HCT116 (cell line): ENCODE results near the gene RPS6KL1. TPM values are rescaled to one million over a fixed set of nuclear protein-coding genes. Genes with fewer than 3 reads are reported as not detected.

Experiments used
- ATAC-seq: fragments of 200-7000 bp; cut with Tn5 transposase; 2 replicates; pipeline ENCODE4 v1.9.1; 2020; ENCODE audit warnings: mild to moderate bottlenecking, moderate library complexity
- BruUV-seq: library from RNA; stranded (reverse); fragments of 400-500 nt; replicated peaks from 2 replicates; lab custom pipeline; 2021; lab: Mats Ljungman, UMichigan
- CTCF ChIA-PET: fragments of 300-600 bp; sonication (Branson Sonifier 250); formaldehyde crosslinking; loops from one replicate; lab custom pipeline; 2021; ENCODE audit warnings: antibody characterized with exemption; lab: Charles Lee
- POLR2A ChIA-PET: fragments of 300-600, 350-600 bp; sonication (Branson Sonifier 250); formaldehyde crosslinking; loops from one replicate; lab custom pipeline; 2021; ENCODE audit warnings: antibody characterized with exemption; lab: Charles Lee
- RAD21 ChIA-PET, 2 experiments: fragments of 300-600 bp; sonication (Branson Sonifier 250); formaldehyde crosslinking; loops; one replicate each; lab custom pipeline; 2023; ENCODE audit warnings: low total read pairs in 2 of 2; ENCODE audit not compliant: uncharacterized antibody in 2 of 2, unreplicated experiment in 2 of 2, low non-redundant PET in 1 of 2; lab: Charles Lee
- DNase-seq: peaks from one replicate; pipeline ENCODE4 v3.0.0-alpha.2; 2010; ENCODE audit warnings: low read depth, low spot score
- H2AFZ ChIP-seq: fragments of 200-600 bp; shearing (Covaris generic), sonication (generic); 2 replicates; pipeline ENCODE4 v1.6.1; 2017; ENCODE audit warnings: low read depth, mixed run types, mixed read lengths, antibody characterized with exemption, low read length; ENCODE audit not compliant: poor library complexity, severe bottlenecking
- H3K27ac ChIP-seq: 2 replicates; pipeline ENCODE4 v1.5.1; 2012; ENCODE audit warnings: low read depth, low read length
- H3K27me3 ChIP-seq: fragments of 200-600 bp; sonication (generic); 2 replicates; pipeline ENCODE4 v1.6.1; 2016; ENCODE audit warnings: mixed run types, low read length, mixed read lengths; ENCODE audit not compliant: insufficient read depth
- H3K36me3 ChIP-seq, 2 experiments: fragments of 200-500 bp in 1 of 2; fragments of 200-600 bp in 1 of 2; sonication (Bioruptor generic) in 1 of 2; sonication (generic) in 1 of 2; 2 replicates each; pipeline versions ENCODE4 v1.5.1 to v1.6.1; 2014 to 2016; ENCODE audit warnings: low read length in 2 of 2, inconsistent platforms in 1 of 2, mixed read lengths in 1 of 2, mixed run types in 1 of 2; ENCODE audit not compliant: insufficient read depth in 2 of 2, control insufficient read depth in 1 of 2
- H3K4me1 ChIP-seq, 2 experiments: fragments of 200-600 bp in 1 of 2; sonication (generic) in 1 of 2; 2 replicates each; pipeline versions ENCODE4 v1.5.1 to v1.6.1; 2012 to 2017; ENCODE audit warnings: low read length in 2 of 2, inconsistent platforms in 1 of 2, mild to moderate bottlenecking in 1 of 2, mixed read lengths in 1 of 2, mixed run types in 1 of 2, moderate library complexity in 1 of 2; ENCODE audit not compliant: insufficient read depth in 2 of 2, control insufficient read depth in 1 of 2
- H3K4me2 ChIP-seq: fragments of 200-600 bp; sonication (generic); 2 replicates; pipeline ENCODE4 v1.6.1; 2017; ENCODE audit warnings: mixed run types, low read length, mixed read lengths
- H3K4me3 ChIP-seq, 2 experiments: fragments of 200-600 bp in 1 of 2; sonication (generic) in 1 of 2; replicated peaks in 1 of 2; 2 replicates each; pipeline ENCODE4 v1.5.1; 2011 to 2016; ENCODE audit warnings: low read length in 2 of 2, control low read depth in 1 of 2, low read depth in 1 of 2, mild to moderate bottlenecking in 1 of 2, mixed read lengths in 1 of 2, mixed run types in 1 of 2
- H3K79me2 ChIP-seq: fragments of 200-600 bp; sonication (generic); 2 replicates; pipeline ENCODE4 v1.6.1; 2017; ENCODE audit warnings: mild to moderate bottlenecking, mixed run types, low read length, moderate library complexity, mixed read lengths; ENCODE audit not compliant: insufficient read depth
- H3K9ac ChIP-seq: fragments of 200-600 bp; sonication (generic); 2 replicates; pipeline ENCODE4 v1.6.1; 2016; ENCODE audit warnings: low read length, mixed read lengths
- H3K9me2 ChIP-seq: fragments of 200-600 bp; sonication (generic), shearing (Covaris generic); 2 replicates; pipeline ENCODE4 v1.6.1; 2017; ENCODE audit warnings: mixed run types, mild to moderate bottlenecking, moderate library complexity; ENCODE audit not compliant: insufficient read depth
- H3K9me3 ChIP-seq, 2 experiments: fragments of 200-500 bp in 1 of 2; fragments of 200-600 bp in 1 of 2; sonication (Bioruptor generic) in 1 of 2; sonication (generic) in 1 of 2; 2 replicates each; pipeline ENCODE4 v1.6.1; 2014 to 2017; ENCODE audit warnings: low read length in 2 of 2, mixed read lengths in 2 of 2, inconsistent platforms in 1 of 2, low read depth in 1 of 2, mild to moderate bottlenecking in 1 of 2, mixed run types in 1 of 2, moderate library complexity in 1 of 2; ENCODE audit not compliant: control insufficient read depth in 1 of 2, insufficient read depth in 1 of 2
- H4K20me1 ChIP-seq: fragments of 200-600 bp; sonication (generic), shearing (Covaris generic); 2 replicates; pipeline ENCODE4 v1.6.1; 2017; ENCODE audit warnings: mixed run types, mild to moderate bottlenecking, moderate library complexity; ENCODE audit not compliant: insufficient read depth
- CBX3 ChIP-seq: IDR thresholded peaks from 2 replicates; pipeline ENCODE4 v1.6.1; 2012; ENCODE audit warnings: low read depth
- CEBPB ChIP-seq: IDR thresholded peaks from 2 replicates; pipeline ENCODE4 v1.6.1; 2012; ENCODE audit warnings: low read depth
- ELF1 ChIP-seq: IDR thresholded peaks from 2 replicates; pipeline ENCODE4 v1.6.1; 2012; ENCODE audit warnings: low read depth, borderline replicate concordance
- JUND ChIP-seq: IDR thresholded peaks from 2 replicates; pipeline ENCODE4 v1.6.1; 2012
- POLR2A ChIP-seq: IDR thresholded peaks from 2 replicates; pipeline ENCODE4 v1.7.0; 2011; ENCODE audit warnings: borderline replicate concordance; ENCODE audit not compliant: insufficient read depth, insufficient read length; ENCODE audit errors: extremely low read depth
- POLR2AphosphoS5 ChIP-seq: IDR thresholded peaks from 2 replicates; pipeline ENCODE4 v1.6.1; 2011; ENCODE audit warnings: mild to moderate bottlenecking, low read depth, low read length, moderate library complexity
- RAD21 ChIP-seq: IDR thresholded peaks from 2 replicates; pipeline ENCODE4 v1.6.1; 2012; ENCODE audit warnings: low read depth, mild to moderate bottlenecking
- SIN3A ChIP-seq: IDR thresholded peaks from 2 replicates; pipeline ENCODE4 v1.6.1; 2012; ENCODE audit warnings: low read depth
- SP1 ChIP-seq: IDR thresholded peaks from 2 replicates; pipeline ENCODE4 v1.6.1; 2012; ENCODE audit warnings: low read depth
- SRF ChIP-seq: IDR thresholded peaks from 2 replicates; pipeline ENCODE4 v1.6.1; 2012; ENCODE audit warnings: low read depth
- TCF7L2 ChIP-seq: IDR thresholded peaks from 2 replicates; pipeline ENCODE4 v1.7.0; 2011; ENCODE audit warnings: borderline replicate concordance, inconsistent platforms; ENCODE audit not compliant: insufficient read depth, insufficient read length; ENCODE audit errors: extremely low read depth
- YY1 ChIP-seq: IDR thresholded peaks from 2 replicates; pipeline ENCODE4 v1.6.1; 2011; ENCODE audit warnings: low read length, low read depth, moderate library complexity, mild to moderate bottlenecking; ENCODE audit not compliant: insufficient replicate concordance; ENCODE audit errors: extremely low read depth
- ZFX ChIP-seq: fragments of 450-650 bp; IDR thresholded peaks from 2 replicates; pipeline ENCODE4 v1.6.1; 2017
- ZNF274 ChIP-seq: fragments of 200-500 bp; sonication (Bioruptor generic); IDR thresholded peaks from 2 replicates; pipeline ENCODE4 v1.6.1; 2014; ENCODE audit warnings: mild to moderate bottlenecking, low read depth, low read length, inconsistent platforms
- intact Hi-C: fragments of 100-400 bp; cut with micrococcal nuclease; formaldehyde crosslinking; loops from 2 replicates; pipeline ENCODE4 v1.10.0; 2022
- total RNA-seq: library from RNA; stranded (reverse); gene quantifications from one replicate; pipeline ENCODE4 v1.2.1, GENCODE V29; 2021; ENCODE audit not compliant: unreplicated experiment
- TF ChIP-seq, protein P1 (sequence below): IDR thresholded peaks from 2 replicates; pipeline ENCODE4 v1.6.1; 2012
- TF ChIP-seq, protein P2 (sequence below), 3 experiments: fragments of 200-600 bp in 1 of 3; sonication (generic) in 1 of 3; IDR thresholded peaks in 2 of 3; conservative IDR thresholded peaks in 1 of 3; 2 replicates each; pipeline ENCODE4 v1.5.1; 2012 to 2017; ENCODE audit warnings: low read depth in 2 of 3, low read length in 2 of 3, antibody characterized with exemption in 1 of 3, borderline replicate concordance in 1 of 3, control low read depth in 1 of 3, mild to moderate bottlenecking in 1 of 3, mixed read lengths in 1 of 3, mixed run types in 1 of 3, moderate library complexity in 1 of 3; ENCODE audit not compliant: insufficient read depth in 1 of 3

Gene RPS6KL1
- total RNA-seq, 1 experiment from 2014 or later, result 6.7 TPM

DNA sequence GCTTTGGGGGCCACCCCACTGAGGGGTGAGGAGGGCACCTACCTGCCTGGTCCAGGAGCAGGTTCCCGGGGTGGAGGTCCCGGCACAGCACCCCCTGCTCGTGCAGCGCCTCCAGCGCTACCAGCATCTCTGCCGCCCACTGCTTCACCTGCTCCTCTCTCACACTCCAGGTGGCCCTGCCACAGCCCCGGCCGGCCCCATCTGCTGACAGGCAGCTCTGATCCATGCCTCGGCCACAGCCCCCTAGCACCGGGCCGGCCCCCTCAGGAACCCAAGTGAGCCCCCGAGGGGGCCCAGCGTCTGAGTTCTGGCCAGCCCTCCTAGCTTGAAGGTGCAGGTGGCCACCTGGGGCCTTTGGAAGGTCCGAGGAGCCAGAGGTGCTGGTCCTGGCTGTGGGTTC, 13.6 kb downstream of the RPS6KL1 start:
- Histone ChIP-seq H3K9me2 (no peaks in the 10 kb centered on the region), H3K27me3 (no peaks in the 10 kb centered on the region), H3K27ac (no peak overlapping the region), H2AFZ (no peak overlapping the region), H3K4me2 (no peak overlapping the region), H3K79me2 (no peaks in the 10 kb centered on the region), H3K9me3 (no peaks in the 10 kb centered on the region), H4K20me1 (no peaks in the 10 kb centered on the region), H3K4me1 (peaks cover 12 to 24% of the 10 kb centered on the region in 2 experiments; a peak in 3 of 4 replicates), H3K4me3 (no peak overlapping the region), H3K36me3 (peaks cover 0 to 3% of the 10 kb centered on the region in 2 experiments; a peak in 3 of 4 replicates)
- RAD21 ChIA-PET, result no interaction called here
- intact Hi-C loops, result no loop called here
- no TSS peak for BruUV-seq
- POLR2A ChIA-PET, result no interaction called here
- DNase-seq (no peak), ATAC-seq (no peak)
- CTCF ChIA-PET, result no interaction called here
- TF ChIP-seq JUND (no peak), SRF (no peak), TCF7L2 (no peak), RAD21 (no peak), CBX3 (no peak), SIN3A (no peak)
- TF ChIP-seq, all 23 proteins: peak for 0
- H3K9ac ChIP-seq, result no peak overlapping the region

DNA sequence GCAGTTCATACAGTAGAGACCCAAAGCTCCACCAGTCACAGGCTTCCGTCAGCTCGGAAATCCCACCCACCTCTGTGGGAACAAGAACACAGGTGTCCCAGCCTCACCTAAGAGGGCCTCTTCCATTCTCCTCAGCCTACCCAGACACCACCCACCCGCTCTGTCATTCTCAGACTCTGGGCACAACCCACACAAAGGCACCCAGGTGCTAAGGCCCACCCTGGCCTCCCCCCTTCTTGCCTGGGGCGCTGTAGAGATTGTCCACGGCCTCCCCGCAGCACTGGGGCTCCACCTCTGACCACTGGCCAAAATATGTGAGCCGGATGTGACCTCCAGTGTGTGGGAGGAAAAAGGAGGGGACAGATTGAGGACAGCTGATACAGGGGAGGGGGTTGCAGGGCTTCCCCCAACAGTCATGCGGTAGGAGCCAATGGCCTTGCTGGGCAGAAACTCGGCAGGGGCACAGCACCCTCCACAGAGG, 14.2 kb downstream of the RPS6KL1 start:
- ATAC-seq (no peak), DNase-seq (no peak)
- Histone ChIP-seq H3K4me2 (no peak overlapping the region), H3K9me3 (no peaks in the 10 kb centered on the region), H3K9ac (no peak overlapping the region), H4K20me1 (no peaks in the 10 kb centered on the region), H2AFZ (no peak overlapping the region), H3K27me3 (no peaks in the 10 kb centered on the region)
- no peak for TF ChIP-seq CEBPB
- no peak for TF ChIP-seq CBX3
- no peak for TF ChIP-seq ELF1
- TF ChIP-seq POLR2A, result no peak
- no peak for TF ChIP-seq ZFX
- no peak for TF ChIP-seq SP1
- no peak for TF ChIP-seq RAD21
- TF ChIP-seq, protein P1, sequence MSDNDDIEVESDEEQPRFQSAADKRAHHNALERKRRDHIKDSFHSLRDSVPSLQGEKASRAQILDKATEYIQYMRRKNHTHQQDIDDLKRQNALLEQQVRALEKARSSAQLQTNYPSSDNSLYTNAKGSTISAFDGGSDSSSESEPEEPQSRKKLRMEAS, result no peak
- TF ChIP-seq, protein P2, sequence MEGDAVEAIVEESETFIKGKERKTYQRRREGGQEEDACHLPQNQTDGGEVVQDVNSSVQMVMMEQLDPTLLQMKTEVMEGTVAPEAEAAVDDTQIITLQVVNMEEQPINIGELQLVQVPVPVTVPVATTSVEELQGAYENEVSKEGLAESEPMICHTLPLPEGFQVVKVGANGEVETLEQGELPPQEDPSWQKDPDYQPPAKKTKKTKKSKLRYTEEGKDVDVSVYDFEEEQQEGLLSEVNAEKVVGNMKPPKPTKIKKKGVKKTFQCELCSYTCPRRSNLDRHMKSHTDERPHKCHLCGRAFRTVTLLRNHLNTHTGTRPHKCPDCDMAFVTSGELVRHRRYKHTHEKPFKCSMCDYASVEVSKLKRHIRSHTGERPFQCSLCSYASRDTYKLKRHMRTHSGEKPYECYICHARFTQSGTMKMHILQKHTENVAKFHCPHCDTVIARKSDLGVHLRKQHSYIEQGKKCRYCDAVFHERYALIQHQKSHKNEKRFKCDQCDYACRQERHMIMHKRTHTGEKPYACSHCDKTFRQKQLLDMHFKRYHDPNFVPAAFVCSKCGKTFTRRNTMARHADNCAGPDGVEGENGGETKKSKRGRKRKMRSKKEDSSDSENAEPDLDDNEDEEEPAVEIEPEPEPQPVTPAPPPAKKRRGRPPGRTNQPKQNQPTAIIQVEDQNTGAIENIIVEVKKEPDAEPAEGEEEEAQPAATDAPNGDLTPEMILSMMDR (IDR thresholded peaks at IDR 0.05 in 2 of 3, conservative IDR thresholded peaks at IDR 0.05 in 1 of 3; ENCODE audit: borderline replicate concordance in 1 of 3, insufficient read depth in 1 of 3, low read depth in 2 of 3, low read length in 2 of 3), result no peak
- no peak for TF ChIP-seq YY1
- no peak for TF ChIP-seq JUND
- TF ChIP-seq ZNF274, result no peak
- no peak for TF ChIP-seq TCF7L2
- no peak for TF ChIP-seq POLR2AphosphoS5
- TF ChIP-seq, all 23 proteins: peak for 0
- intact Hi-C loops, result no loop called here
- Histone ChIP-seq H3K79me2 (no peaks in the 10 kb centered on the region), H3K9me2 (no peaks in the 10 kb centered on the region), H3K4me1 (peaks cover 12 to 24% of the 10 kb centered on the region in 2 experiments; a peak in 3 of 4 replicates), H3K27ac (no peak overlapping the region), H3K36me3 (peaks cover under 1 to 3% of the 10 kb centered on the region in 2 experiments; a peak in 3 of 4 replicates), H3K4me3 (no peak overlapping the region)
- POLR2A ChIA-PET, result no interaction called here
- CTCF ChIA-PET, result interaction anchor here (1.4 to 5.5 kb wide), 2 partner anchors 13 to 48 kb away, joined by 4 to 94 read pairs; no protein-coding TSS in a partner anchor
- RAD21 ChIA-PET, result no interaction called here
- no TSS peak for BruUV-seq
